C4-2B (cell line): ENCODE data around the gene C18orf32.

Experiments
- ZFX ChIP-seq: fragments of 450-650 bp; IDR thresholded peaks from 2 replicates; pipeline ENCODE4 v1.6.1; 2017
- TF ChIP-seq, protein P1 (sequence below): fragments of 450-650 bp; conservative IDR thresholded peaks from 2 replicates; pipeline ENCODE4 v1.5.1; 2017; ENCODE audit warnings: mild to moderate bottlenecking

GRCh38 chr18:49492694-49493033, 5.6 kb upstream of the C18orf32 start:
- TF ChIP-seq, protein P1, sequence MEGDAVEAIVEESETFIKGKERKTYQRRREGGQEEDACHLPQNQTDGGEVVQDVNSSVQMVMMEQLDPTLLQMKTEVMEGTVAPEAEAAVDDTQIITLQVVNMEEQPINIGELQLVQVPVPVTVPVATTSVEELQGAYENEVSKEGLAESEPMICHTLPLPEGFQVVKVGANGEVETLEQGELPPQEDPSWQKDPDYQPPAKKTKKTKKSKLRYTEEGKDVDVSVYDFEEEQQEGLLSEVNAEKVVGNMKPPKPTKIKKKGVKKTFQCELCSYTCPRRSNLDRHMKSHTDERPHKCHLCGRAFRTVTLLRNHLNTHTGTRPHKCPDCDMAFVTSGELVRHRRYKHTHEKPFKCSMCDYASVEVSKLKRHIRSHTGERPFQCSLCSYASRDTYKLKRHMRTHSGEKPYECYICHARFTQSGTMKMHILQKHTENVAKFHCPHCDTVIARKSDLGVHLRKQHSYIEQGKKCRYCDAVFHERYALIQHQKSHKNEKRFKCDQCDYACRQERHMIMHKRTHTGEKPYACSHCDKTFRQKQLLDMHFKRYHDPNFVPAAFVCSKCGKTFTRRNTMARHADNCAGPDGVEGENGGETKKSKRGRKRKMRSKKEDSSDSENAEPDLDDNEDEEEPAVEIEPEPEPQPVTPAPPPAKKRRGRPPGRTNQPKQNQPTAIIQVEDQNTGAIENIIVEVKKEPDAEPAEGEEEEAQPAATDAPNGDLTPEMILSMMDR, result no peak
- no peak for TF ChIP-seq ZFX
